GM18909 (cell line): ENCODE results near the gene DGKH.

Experiments used
- ATAC-seq: cut with Tn5 transposase; IDR thresholded peaks from one replicate; pipeline ENCODE4 v1.9.1; 2021; ENCODE audit warnings: mild to moderate bottlenecking; ENCODE audit not compliant: unreplicated experiment, poor library complexity

Gene DGKH

DNA sequence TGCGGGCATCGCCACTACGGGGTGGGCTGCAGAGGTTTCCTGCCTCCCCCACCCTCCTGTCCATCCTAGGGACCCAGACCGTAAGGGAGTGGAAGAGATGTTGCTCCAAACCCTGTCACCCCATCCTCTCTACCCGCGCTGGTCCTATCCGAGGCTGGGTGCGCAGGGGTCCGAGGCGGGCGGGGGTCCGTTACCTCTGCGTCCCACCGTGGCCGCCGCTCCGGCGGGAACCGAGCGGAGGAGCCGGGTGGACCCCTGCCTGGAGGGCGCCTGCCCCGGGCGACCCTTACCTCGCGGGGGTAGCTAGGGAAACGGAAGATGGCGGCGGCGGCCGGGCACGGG is at the start of gene DGKH:
DGKH (plus strand) TSS at position 307 of the 342 bp plus-strand sequence. CDS start 126 bp downstream, outside the sequence.
- peak; percentile 31 for ATAC-seq

- ATAC-seq: no peak
Measured at GRCh38 chr13:42000846-42001245, 47.6 kb upstream of the DGKH start.

DNA sequence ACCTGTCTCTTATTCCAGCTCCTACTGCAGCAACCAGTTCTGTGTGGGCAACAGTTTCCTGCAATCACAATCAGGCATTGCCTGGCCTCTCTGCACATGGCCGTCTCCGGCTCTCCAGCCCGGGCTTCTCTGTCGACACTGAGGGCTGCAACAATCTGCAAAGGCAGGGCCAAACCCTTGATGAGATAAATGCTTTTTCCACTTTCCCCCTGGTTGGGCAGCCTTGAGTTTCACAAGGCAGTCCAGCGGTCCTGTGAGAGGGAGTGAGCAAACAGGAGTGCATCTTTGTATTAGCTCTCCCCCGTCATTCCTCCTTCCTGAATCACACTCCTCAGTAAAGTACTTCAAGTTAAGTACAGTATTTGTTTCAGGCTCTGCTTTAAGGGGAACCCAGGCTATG is 46.9 kb upstream of the DGKH start:
- ATAC-seq: no peak

DNA sequence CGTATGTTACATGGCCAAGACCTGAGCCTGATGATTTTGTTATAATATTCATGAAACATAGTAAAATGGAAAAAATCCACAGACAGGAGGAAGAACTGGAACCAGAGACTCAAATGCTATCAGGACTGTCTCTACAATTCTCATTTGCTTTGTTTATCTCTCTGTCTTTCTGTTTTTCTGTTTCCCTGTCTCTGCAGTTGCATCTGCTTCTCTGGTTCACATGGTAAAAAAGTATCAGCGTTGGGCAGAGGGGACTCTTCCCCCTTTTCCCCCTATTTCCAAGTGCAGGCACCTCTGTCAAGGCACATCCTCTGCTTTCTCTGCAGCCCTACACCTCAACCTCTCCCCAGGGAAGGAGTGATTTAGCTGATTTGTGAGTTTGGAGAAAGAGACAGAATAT is 46.4 kb upstream of the DGKH start:
- ATAC-seq: no peak

- ATAC-seq: no peak
Measured at GRCh38 chr13:42007844-42008243, 40.6 kb upstream of the DGKH start.

DNA sequence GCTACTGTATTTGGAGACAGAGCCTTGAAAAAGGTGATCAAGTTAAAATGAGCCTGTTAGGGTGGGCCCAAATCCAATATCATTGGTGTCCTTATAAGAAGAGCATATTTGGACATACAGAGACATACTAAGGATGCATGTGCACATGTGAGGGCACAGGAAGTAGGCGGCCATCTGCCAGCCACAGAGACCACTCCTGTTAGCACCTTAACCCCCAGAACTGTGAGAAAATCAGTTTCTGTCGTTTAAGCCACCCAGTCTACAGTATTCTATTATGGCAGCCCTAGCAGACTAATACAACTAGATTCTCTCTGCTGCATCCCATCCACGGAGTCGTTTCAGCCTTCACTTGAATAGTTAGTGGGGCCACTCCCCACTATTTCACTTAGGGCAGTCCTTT is 39.4 kb upstream of the DGKH start:
- no peak for ATAC-seq

DNA sequence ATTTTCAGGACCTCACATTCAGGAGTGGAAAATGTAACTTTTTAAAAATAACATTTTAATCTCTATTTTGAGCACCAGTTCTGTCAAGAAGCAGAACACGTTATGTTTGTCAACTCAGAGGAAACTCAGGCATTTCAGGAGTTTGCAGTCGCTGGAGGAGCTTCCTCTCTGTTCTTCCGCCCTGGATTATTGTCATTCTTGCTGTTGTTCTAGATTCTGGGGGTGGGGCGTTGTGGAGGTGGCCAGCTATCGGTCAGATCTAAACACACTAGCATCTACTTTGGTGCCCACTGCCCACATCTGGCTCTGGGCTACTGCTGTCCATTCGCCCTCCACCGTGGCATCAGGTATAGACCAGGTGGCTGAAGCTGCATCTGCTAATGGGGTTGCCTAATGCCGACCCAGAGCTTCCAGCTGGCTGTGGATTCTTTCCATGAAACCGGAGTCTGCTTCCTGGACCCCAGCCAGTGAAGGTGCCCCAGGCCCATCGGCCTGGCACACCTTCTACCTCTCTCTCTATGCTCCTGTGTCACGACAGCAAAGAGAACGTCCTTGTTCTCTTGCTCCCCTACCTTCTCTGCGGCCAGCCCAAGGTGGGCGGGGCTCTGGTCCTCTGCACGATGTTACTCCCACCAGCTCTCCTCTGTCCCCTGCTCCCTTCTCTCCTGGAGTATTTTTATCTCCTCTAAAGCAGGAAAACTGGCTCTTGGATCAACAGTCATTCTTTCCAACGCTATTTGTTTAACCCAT is 36.7 kb upstream of the DGKH start:
- ATAC-seq: no peak

DNA sequence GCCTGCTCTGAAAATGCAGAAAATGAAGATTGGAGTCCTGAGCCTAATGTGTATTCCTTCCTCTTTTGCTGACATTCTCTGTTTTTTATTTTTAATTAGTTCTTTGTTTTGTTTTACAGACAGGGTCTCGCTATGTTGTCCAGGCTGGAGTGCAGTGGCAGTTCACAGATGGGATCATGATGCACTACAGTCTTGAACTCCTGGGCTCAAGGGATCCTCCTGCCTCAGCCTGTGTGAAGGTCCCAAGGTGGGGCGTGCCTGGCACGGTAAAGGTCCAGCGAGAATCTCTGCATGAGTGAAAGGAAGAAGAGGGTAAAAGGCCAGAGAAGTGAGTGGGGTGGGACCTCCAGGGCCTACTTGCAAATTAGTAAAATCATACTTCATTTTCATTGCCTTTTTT is 34.3 kb upstream of the DGKH start:
- no peak for ATAC-seq

- ATAC-seq: no peak
Measured at GRCh38 chr13:42017264-42017663, 31.2 kb upstream of the DGKH start.

DNA sequence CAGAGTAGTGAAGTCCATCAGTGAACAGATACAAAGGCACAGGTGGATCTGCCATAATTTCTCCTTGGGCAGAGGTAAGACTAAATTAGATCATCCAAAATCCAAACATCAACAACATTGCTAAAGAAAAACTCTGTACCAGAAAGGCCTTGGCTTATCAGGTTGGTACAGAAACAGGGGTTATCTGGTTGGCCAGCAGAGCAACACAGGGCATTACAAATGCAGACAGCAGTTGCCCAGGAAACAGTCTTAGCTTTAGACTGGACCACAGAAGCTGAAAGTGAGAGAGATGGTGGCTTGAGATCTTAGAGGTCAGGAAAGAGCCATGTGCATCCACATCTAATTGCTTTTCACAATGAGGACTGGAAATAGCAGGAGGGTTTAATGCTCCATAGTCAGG is 26.6 kb upstream of the DGKH start:
- ATAC-seq: no peak

- ATAC-seq: no peak
Measured at GRCh38 chr13:42022336-42022735, 26.1 kb upstream of the DGKH start.

DNA sequence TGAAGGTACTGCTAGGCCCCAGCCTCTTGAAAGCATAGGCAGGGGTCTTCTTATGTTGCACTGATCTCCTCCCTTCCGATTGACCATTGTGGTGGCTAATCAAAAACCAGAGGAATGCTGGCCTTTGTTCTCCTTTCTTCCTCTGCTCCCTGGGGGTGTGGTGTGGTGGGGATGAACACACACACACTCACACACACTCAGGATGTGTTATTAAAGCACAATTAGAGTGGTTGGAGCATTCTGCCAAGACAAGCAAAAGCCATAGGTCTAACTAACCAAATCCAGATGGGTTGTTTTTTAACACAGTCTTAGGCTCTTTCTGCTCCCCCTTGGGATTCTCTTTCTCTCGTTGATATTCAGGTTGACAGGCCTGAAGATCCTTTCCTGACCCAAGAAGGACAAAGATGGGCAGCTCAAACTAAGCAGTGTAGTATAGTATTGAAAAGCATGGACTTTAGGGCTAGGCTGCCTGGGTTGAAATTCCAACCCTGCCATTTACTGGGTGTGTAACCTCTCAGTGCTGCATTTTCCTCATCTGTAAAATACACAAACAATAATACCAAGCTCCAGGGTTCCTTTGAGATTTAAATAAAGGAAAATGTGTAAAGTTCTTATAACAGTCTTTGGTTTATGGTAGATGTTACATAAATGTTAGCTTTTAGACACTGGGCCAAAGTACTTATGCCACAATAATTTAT is 25.5 kb upstream of the DGKH start:
- no peak for ATAC-seq

DNA sequence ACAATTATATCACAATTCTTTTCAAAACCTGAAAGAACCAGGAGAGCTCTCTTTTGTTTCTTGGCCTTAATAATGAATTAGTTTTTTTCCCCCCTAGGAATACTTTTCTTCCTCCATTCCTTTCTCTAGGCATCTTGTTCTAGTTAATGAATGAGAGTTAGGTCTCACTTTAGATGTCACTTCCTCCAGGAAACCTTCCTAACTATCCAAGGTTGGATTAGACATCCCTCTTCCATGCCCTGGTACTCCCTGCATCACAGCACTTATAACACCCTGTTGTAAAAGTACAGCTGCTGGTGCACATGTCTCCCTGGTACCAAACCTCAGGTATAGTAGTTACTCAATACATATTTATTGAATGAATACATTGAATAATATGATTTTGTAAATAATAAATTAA is 21.2 kb upstream of the DGKH start:
- no peak for ATAC-seq

- no peak for ATAC-seq
Measured at GRCh38 chr13:42028113-42028799, 20.2 kb upstream of the DGKH start.

DNA sequence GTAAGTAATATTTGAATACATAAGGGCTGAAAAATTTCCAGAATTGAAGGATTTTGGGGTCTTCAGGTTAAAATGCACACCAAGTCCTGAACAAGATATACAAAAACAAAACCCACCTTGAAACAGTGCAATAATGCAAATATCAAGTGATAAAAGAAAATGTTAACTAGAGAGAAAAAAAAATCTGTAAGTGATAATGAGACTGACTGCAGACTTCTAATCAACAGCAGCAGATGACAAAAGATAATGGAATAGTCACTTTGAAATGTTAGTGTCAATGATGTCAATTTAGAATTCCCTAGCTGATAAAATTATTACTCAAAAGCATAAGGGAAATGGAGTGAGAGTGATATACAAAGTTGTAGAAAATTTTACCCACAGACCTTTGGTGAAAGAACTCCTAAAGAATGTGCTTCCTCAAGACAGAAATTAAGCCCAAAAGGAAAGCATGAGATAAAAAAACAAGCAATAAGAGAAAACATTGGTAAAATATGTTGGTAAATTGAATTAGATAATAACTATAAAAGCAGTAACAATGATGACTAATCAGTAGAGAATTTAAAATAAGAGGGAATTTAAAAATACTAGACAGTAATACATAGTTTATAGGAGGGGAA is 12.4 kb upstream of the DGKH start:
- ATAC-seq: no peak

DNA sequence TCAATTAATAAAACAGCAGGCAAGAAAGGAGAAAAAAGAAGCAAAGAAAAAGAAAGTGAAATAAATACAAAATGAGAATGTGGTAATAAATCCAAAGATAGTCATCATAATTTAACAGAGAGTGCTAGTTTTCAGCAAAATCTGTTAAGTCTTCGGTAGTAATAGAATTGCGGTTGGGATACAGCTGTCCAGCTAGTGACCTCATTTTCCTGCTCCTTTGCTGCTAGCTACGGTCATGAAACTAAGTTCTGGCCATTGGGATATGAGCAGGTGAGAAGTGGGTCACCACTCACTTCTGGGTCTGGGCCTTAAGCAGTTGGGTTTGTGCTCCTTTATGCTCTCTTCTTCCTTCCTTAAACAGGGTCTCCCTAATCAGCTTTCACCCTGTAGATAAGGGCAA is 11.7 kb upstream of the DGKH start:
- no peak for ATAC-seq

GRCh38 chr13:42038661-42039456 is 9.6 kb upstream of the DGKH start:
- ATAC-seq: no peak

DNA sequence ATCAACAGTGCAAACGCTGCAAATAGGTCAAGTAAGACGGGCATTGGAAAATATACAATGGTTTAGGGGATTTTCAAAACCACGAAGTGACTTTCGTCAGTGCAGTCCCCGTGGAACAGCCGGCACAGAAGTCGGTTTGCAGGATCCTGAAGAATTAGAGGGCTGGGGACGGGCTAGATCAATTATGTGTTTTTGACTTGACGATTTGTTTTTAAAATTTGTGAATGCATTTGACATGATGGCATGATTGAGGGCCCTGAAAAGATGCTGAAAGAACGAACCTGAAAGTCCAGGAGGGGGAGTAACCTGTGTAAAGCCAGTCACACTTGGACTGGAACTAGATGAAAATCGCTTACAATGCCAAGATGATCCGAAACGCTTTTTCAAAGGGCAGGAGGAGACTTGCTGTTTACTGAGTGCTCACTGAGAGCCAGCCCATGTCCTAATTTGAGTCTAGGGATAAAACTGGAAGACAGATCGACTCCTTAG is 8.9 kb upstream of the DGKH start:
- ATAC-seq: peak; percentile 6

DNA sequence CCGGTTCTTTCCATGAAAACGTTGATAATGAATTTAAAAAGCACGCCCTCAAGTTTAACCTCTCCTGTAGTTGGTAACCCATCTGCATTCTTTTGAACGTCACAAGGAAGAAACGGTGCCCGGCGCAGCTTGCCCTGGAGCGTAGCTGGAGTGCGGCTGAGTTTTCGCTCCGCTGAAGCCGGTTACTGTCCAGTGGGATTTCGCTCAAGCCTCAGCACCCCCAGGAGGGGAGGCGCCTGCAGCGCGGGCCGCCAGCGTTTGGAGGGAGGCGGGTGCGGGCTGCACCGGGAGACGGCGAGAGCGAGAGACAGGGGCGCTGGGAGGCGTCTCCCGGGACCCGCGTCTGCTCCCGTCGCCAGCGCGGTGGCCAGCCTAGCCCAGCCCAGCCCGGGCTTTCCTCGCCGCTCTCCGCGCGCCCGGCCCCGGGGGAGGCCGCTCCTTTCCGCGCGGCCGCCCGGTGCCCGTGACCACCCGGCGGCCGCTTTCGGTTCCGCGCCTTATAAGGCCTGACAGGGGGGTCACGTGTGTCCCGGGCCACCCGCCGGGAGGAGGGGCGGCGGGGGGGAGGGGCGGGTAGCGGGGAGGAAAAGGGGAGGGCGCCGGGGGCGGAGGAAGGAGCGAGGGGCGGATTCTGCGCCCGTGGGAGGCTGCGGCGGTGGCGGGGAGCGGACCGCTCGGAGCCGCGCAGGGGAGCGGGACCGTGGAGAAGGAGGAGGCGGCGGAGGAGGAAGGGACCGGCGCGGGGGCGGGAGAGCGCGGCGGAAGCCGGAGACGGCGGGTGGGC is 8.3 kb upstream of the DGKH start:
- ATAC-seq: peak; percentile 71

DNA sequence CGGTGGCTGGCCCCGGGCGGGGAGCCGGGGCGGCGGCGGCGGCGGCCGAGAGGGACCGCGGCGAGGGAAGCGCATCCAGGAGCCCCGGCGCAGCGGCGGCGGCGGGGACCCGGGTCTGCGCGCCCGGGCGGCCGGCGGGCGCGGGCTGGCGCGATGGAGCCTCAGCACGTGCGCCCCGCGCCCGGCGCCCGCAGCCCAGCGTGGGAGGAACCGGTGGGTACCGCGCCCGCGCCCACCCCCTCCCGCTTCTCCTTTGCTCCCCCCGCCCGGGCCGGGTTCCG is 7.8 kb upstream of the DGKH start:
- ATAC-seq: no peak
